ENCODE results near the gene CRYGA.

- TF ChIP-seq POLR2AphosphoS5 (IDR thresholded peaks at IDR 0.05; ENCODE audit: low read depth, low read length) (no peak), TAF1 (IDR thresholded peaks at IDR 0.05; ENCODE audit: low read depth, low read length) (no peak), POLR2A (IDR thresholded peaks at IDR 0.05; ENCODE audit: low read depth, low read length) (no peak), PAX5 (IDR thresholded peaks at IDR 0.05; ENCODE audit: insufficient read depth, low read length, severe bottlenecking) (no peak), POU2F2 (IDR thresholded peaks at IDR 0.05; ENCODE audit: low read depth, low read length) (no peak)
These were observed 44.5 kb downstream of the CRYGA start for GRCh38 chr2:208118918-208119317.
